Keratinocyte (primary cell): ENCODE measurements around the gene SOX10. TPM values are rescaled to one million over a fixed set of nuclear protein-coding genes. Genes with fewer than 3 reads are reported as not detected.

ENCODE experiments used
- DNase-seq: peaks from one replicate; pipeline ENCODE4 v3.0.0-alpha.2; 2011; ENCODE audit warnings: low read depth, missing footprints, low spot score
- FAIRE-seq: peaks from 2 replicates; lab custom pipeline; 2011; peaks lifted over from hg19 to GRCh38; lab: Jason Lieb, UNC
- H2AFZ ChIP-seq: 2 replicates; pipeline ENCODE4 v1.6.0; 2012; ENCODE audit warnings: low read length, control low read depth, inconsistent platforms; ENCODE audit not compliant: control insufficient read depth
- H3K27ac ChIP-seq: 2 replicates; pipeline ENCODE4 v1.5.1; 2011; ENCODE audit warnings: low read length; ENCODE audit not compliant: control insufficient read depth, insufficient read depth
- H3K27me3 ChIP-seq: 3 replicates; pipeline ENCODE4 v1.6.0; 2011; ENCODE audit warnings: low read length; ENCODE audit not compliant: control insufficient read depth, insufficient read depth; ENCODE audit errors: extremely low read depth
- H3K36me3 ChIP-seq, 2 experiments: 2 replicates in 1 of 2; 3 replicates in 1 of 2; pipeline ENCODE4 v1.5.1; 2011; ENCODE audit warnings: low read length in 2 of 2, mild to moderate bottlenecking in 1 of 2; ENCODE audit not compliant: control insufficient read depth in 2 of 2, insufficient read depth in 2 of 2; ENCODE audit errors: extremely low read depth in 1 of 2
- H3K4me1 ChIP-seq: 3 replicates; pipeline ENCODE4 v1.5.1; 2011; ENCODE audit warnings: low read length; ENCODE audit not compliant: control insufficient read depth, insufficient read depth; ENCODE audit errors: extremely low read depth
- H3K4me2 ChIP-seq: 3 replicates; pipeline ENCODE4 v1.6.0; 2011; ENCODE audit warnings: low read depth, low read length; ENCODE audit not compliant: control insufficient read depth, insufficient read depth; ENCODE audit errors: extremely low read depth
- H3K4me3 ChIP-seq, 3 experiments: fragments of 200-600 bp in 1 of 3; sonication (generic) in 1 of 3; 2 replicates in 2 of 3; 3 replicates in 1 of 3; pipeline ENCODE4 v1.5.1; 2011 to 2016; ENCODE audit warnings: low read length in 3 of 3, mild to moderate bottlenecking in 3 of 3, control low read depth in 2 of 3, inconsistent platforms in 1 of 3, low read depth in 1 of 3, mixed read lengths in 1 of 3, mixed run types in 1 of 3, moderate library complexity in 1 of 3; ENCODE audit not compliant: control insufficient read depth in 2 of 3, insufficient read depth in 2 of 3; ENCODE audit errors: extremely low read depth in 1 of 3
- H3K79me2 ChIP-seq: 2 replicates; pipeline ENCODE4 v1.6.0; 2012; ENCODE audit warnings: low read length; ENCODE audit not compliant: control insufficient read depth, insufficient read depth
- H3K9ac ChIP-seq: 3 replicates; pipeline ENCODE4 v1.6.0; 2011; ENCODE audit warnings: low read length; ENCODE audit not compliant: control insufficient read depth, insufficient read depth; ENCODE audit errors: extremely low read depth
- H3K9me1 ChIP-seq: 3 replicates; pipeline ENCODE4 v1.6.0; 2011; ENCODE audit warnings: low read length; ENCODE audit not compliant: control insufficient read depth, insufficient read depth; ENCODE audit errors: extremely low read depth
- H3K9me3 ChIP-seq: 2 replicates; pipeline ENCODE4 v1.5.1; 2012; ENCODE audit warnings: low read depth, low read length; ENCODE audit not compliant: control insufficient read depth
- H4K20me1 ChIP-seq: 3 replicates; pipeline ENCODE4 v1.6.0; 2011; ENCODE audit warnings: low read length; ENCODE audit not compliant: control insufficient read depth, insufficient read depth; ENCODE audit errors: extremely low read depth
- CTCF ChIP-seq, 3 experiments: IDR thresholded peaks in 1 of 3; conservative IDR thresholded peaks in 1 of 3; optimal IDR thresholded peaks in 1 of 3; 2 replicates in 2 of 3; 3 replicates in 1 of 3; pipeline versions ENCODE3 to v1.5.1; 2011; ENCODE audit warnings: low read length in 3 of 3, mild to moderate bottlenecking in 3 of 3, moderate library complexity in 2 of 3, control low read depth in 1 of 3, inconsistent platforms in 1 of 3; ENCODE audit not compliant: insufficient read depth in 2 of 3; ENCODE audit errors: extremely low read depth in 1 of 3
- EZH2 ChIP-seq: IDR thresholded peaks from one replicate; pipeline ENCODE4 v1.6.1; 2012; ENCODE audit warnings: inconsistent platforms, mild to moderate bottlenecking, low read length, moderate library complexity
- dilution Hi-C: fragments of 300-500 bp; cut with MboI; formaldehyde crosslinking; loops from one replicate; pipeline ENCODE4 v1.7.0; 2020; ENCODE audit warnings: low sequenced_read_pairs; ENCODE audit not compliant: extremely low pct_ligation_motif_present
- polyA plus RNA-seq, 5 experiments: library from polyadenylated mRNA; depleted of rRNA in 3 of 5; stranded (reverse) in 3 of 5; stranded (forward) in 1 of 5; unstranded in 1 of 5; fragments of >200 nt; gene quantifications; 1 replicate in 1 of 5; 2 replicates in 3 of 5; 3 replicates in 1 of 5; pipeline versions ENCODE4 v1.2.1 to v1.2.3, GENCODE V29; 2011 to 2012; ENCODE audit warnings: missing spikeins in 2 of 5, low read depth in 1 of 5, low replicate concordance in 1 of 5

The SOX10 gene
- polyA plus RNA-seq, 1 donor (not counting 4 experiments of a cell fraction or from before 2014, with no cell fraction given): not detected

DNA sequence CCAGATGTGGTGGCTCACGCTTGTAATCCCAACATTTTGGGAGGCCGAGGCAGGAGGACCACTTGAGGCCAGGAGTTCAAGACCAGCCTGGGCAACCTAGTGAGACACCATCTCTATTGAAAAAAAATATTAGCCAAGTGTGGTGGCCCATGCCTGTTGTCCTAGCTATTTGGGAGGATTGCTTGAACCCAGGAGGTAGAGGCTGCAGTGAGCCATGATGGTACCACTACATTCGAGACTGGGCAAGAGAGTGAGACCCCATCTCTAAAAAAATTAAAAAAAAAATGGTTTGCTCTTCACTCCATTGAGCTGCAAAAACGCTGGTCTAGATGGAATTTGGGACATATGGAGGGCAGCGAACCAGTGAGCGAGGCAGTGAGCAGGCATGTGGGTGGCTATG, 21.6 kb upstream of the SOX10 start:
- Histone ChIP-seq H3K9ac (no peak overlapping the region), H3K36me3 (no peaks in the 10 kb centered on the region), H3K4me3 (no peak overlapping the region), H2AFZ (no peak overlapping the region), H4K20me1 (no peaks in the 10 kb centered on the region), H3K9me3 (no peaks in the 10 kb centered on the region), H3K27me3 (no peaks in the 10 kb centered on the region), H3K4me2 (no peak overlapping the region), H3K79me2 (no peaks in the 10 kb centered on the region), H3K27ac (no peak overlapping the region), H3K4me1 (no peaks in the 10 kb centered on the region), H3K9me1 (no peaks in the 10 kb centered on the region)
- DNase-seq (no peak), FAIRE-seq (no peak)
- TF ChIP-seq CTCF (optimal IDR thresholded peaks at IDR 0.05 in 1 of 3, IDR thresholded peaks at IDR 0.05 in 1 of 3, conservative IDR thresholded peaks at IDR 0.05 in 1 of 3; ENCODE audit: extremely low read depth in 1 of 3, insufficient read depth in 2 of 3, low read length in 3 of 3) (no peak), EZH2 (no peak)
- dilution Hi-C loops: no loop called here

- Histone ChIP-seq H3K9me1 (no peaks in the 10 kb centered on the region), H3K79me2 (no peaks in the 10 kb centered on the region), H3K4me3 (peak overlapping the region in 2 of 3 experiments; percentile 22 to 58), H3K9me3 (no peaks in the 10 kb centered on the region), H3K36me3 (no peaks in the 10 kb centered on the region), H3K4me2 (peak overlapping the region; percentile 86), H3K9ac (peak overlapping the region; percentile 67), H3K27me3 (no peaks in the 10 kb centered on the region), H4K20me1 (no peaks in the 10 kb centered on the region), H3K4me1 (peaks cover 35% of the 10 kb centered on the region), H3K27ac (peak overlapping the region; percentile 74), H2AFZ (no peak overlapping the region)
- dilution Hi-C loops: no loop called here
- no peak for TF ChIP-seq CTCF (optimal IDR thresholded peaks at IDR 0.05 in 1 of 3, IDR thresholded peaks at IDR 0.05 in 1 of 3, conservative IDR thresholded peaks at IDR 0.05 in 1 of 3; ENCODE audit: extremely low read depth in 1 of 3, insufficient read depth in 2 of 3, low read length in 3 of 3)
- no peak for TF ChIP-seq EZH2
- DNase-seq (peak; percentile 88), FAIRE-seq (peak; percentile 99)
These were observed 15.4 kb upstream of the SOX10 start for GRCh38 chr22:37999640-38000272.
